ELF-1 (cell line): Measurements from ENCODE around the gene P2RY14.

Experiments
- DNase-seq: peaks from one replicate; pipeline ENCODE4 v3.0.0-alpha.2; 2016; ENCODE audit warnings: low read depth, low spot score

P2RY14 gene

GRCh38 chr3:151278230-151278629 lies at the start of gene P2RY14:
Gene P2RY14 (minus strand): TSS chr3:151278542. CDS start chr3:151214316, 64,226 bp downstream.
- no peak for DNase-seq

- no peak for DNase-seq
Observed at GRCh38 chr3:151327571-151328198, 49.3 kb upstream of the P2RY14 start.

DNA sequence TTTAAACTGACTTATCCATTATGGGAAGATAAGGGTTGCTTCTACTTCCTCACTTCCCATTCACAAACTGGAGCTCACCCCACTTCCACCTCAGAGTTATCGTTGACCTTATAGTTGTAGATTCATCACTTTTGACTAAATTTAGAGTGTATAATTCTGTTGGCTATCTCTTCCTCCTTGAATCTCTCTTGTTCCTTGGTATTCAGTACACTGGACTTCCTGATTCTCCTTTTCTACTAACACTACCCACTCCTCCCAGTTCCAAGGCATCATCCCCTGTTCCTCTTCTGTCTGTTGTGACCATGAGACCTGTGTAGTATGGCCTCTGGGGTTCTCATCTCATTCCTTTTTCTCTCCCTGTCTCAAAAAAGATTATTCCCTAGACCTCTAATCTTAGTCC lies 44.2 kb upstream of the P2RY14 start:
- no peak for DNase-seq

DNA sequence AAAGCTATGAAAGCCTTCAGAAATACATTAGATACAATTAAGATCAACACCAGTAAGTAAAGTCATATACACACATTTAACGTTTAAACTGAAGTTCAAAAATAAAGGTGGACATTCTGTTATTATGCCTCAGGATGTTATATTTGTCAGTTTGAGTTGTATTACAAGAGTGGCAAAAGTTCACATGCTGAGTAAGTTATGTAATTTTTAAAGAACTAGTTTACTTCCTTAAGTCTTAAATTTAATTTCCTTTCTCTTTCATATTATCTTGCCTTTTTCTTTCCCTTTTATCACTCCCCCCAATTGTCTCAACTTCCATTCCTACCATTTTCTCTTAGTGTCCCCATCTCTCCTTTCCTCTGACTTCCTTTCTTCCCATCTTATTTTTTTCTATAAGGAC lies 43.2 kb upstream of the P2RY14 start:
- no peak for DNase-seq

GRCh38 chr3:151320131-151320530 lies 41.8 kb upstream of the P2RY14 start:
- no peak for DNase-seq

DNA sequence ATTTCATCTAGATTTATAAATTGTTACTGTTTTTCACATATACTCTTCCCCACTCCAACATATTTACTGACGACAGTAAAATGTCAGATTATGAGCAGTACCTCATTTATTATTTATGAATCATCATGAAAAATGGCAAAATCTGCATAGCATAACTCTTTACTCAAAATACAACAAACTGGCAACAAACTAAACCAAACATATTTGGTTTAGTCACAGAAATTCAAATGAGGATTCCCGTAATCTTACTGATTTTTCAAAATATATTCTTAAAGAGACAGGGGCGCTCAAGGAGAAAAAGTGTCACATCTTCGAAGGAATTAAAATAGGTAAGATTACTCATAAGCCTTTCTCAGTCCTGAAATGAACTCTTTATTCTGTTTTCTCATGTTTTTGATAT lies 41.3 kb upstream of the P2RY14 start:
- DNase-seq, result no peak

- DNase-seq, result no peak
Observed at GRCh38 chr3:151318991-151319390, 40.6 kb upstream of the P2RY14 start.

DNA sequence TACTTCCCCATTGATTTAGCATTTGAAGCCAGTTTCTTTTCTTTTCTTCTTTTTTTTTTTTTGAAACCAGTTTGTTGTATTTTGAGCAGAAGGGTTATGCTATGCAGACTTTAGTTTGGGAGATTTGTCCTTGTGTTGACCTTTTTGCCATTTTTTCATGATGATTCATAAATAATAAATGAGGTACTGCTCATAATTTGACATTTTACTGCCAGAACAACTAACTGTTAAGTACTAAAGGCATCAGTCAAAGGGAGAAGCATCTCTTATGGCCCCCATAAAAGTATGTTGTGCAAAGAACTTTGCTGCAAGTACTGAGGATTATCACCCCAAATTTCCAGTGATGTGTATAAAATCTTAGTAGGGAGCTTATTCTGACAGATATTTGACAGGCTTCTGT lies 40.0 kb upstream of the P2RY14 start:
- no peak for DNase-seq

DNA sequence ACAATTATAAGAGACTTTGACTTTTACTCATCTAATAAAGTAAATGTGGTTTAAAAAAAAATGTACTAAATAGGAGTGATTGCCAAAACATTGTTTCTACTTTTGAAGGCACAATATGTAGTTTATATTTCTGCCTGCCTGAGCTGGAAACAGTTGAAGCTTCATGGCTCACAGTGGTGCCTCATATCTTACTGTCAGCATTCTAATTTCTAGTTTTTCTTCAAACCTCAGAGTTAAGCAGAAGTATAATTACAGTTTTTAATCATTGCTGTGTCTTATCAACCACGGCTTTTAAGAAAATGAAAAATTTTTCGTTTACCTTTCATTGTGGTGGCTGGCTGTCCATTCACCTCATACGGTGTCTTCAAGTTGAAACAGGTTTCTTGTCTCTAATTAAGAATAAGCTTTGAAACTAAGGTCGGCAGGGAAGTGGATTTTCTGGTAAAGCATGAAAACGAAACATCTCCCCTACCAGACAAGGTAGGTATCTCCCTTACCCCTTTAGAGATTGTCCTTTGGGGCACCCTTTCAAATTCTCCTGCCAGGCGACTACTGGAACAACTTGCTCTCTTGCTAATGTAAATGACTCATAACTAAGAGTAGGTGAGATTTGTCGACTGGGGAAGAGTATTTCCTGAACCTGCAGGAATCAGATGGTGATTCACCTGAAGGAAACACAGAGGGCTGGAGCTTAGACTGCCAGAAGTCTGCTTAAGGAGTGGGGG lies 38.1 kb upstream of the P2RY14 start, which contains the start of gene GPR87:
GPR87 (minus strand) TSS at position 554 of the 725 bp plus-strand sequence. CDS start 16,720 bp downstream, outside the sequence.
- peak; percentile 40 for DNase-seq

DNA sequence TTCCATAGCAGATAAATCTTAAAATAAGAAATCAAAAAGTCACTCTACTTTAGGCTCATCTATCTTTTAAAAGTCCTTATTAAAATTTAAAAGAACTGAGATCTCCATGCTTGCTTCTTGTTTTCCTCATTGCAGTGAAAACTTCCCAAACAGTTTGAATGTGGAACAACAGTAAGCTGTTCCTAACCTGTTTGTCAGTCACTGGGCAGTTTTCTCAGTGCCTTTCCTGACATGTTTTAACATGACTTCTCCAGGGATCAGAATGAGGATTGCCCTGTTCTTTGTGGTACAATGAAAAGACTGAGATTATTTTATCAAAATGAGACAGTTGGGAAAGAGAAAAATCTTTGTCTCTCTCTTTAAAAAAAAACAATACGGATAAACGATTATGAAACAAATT lies 37.5 kb upstream of the P2RY14 start:
- DNase-seq, result no peak

DNA sequence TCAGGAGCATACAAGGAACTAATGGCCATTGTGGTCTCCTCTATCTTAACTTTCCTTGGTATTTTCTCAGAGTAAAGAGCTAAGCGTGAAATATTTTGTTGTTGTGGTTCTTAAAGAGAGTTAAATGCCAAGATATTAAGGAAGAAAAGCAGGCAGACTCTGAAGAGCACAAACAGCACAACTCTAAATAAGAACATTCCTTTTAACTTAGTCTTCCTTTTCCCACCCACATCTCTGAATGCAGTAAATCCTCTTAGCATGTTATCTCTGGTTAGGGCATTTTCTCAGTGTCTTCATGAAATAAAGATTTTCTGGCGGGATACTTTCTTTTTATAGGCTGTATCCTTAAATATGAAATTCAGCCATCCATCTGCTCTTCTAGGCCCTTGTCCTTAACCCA lies 36.8 kb upstream of the P2RY14 start:
- DNase-seq, result no peak

- DNase-seq, result no peak
Observed at GRCh38 chr3:151314593-151314992, 36.3 kb upstream of the P2RY14 start.

DNA sequence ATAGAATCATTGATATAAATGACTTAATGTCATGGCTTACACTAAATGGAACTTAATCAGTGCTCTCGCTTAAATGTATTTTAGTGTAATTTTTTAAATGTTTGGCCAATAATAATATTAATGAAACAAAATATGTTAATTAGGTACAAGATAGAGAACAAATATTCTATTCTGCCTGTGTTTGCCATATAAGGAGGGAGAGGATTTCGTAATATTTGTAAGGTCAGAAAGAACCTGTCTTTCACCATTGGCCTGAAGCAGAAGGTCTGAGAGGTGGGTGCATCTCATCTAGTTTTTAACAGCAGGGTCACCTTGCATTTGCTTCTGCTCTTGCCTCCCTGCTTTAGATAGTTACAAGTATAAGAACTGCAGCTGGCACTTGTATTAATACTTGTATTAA lies 35.8 kb upstream of the P2RY14 start:
- no peak for DNase-seq

DNA sequence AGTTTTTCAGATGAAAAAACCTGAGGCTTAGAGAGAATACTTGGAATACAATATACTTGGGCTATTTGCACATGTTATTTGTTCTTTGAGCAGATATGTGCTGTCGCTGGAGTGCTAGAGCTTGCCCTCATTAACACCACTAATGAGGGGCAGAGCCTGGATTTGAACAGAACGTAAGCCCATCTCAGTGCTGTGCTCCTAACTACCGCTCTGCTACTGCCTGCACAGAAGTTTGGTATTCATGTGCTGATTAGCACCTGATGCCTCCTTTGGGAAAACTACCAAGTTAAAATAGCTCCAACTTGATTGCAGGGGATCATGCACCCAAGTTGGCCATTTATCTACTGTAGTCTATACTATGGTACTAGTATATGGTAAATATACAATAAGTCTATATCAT lies 34.6 kb upstream of the P2RY14 start:
- no peak for DNase-seq

DNA sequence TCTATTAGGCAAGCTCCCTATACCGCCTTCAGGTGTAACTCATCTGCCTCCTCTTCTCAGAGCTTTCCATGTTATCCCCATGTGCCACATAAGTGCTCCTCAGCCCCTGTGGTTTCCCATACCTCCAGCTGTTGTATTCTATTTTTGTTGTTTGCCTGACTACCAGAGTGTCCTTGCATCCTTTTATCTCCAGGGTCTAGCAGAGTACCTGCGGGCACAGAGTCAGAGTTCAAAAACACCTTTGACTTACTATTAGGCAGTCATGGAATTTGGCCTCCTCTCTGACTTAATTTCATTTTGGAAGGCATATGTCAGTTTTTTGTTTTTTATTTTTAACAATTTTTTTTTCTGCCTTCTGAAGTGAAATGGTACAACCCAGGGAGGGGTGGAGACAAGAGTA lies 31.2 kb upstream of the P2RY14 start:
- DNase-seq, result no peak

DNA sequence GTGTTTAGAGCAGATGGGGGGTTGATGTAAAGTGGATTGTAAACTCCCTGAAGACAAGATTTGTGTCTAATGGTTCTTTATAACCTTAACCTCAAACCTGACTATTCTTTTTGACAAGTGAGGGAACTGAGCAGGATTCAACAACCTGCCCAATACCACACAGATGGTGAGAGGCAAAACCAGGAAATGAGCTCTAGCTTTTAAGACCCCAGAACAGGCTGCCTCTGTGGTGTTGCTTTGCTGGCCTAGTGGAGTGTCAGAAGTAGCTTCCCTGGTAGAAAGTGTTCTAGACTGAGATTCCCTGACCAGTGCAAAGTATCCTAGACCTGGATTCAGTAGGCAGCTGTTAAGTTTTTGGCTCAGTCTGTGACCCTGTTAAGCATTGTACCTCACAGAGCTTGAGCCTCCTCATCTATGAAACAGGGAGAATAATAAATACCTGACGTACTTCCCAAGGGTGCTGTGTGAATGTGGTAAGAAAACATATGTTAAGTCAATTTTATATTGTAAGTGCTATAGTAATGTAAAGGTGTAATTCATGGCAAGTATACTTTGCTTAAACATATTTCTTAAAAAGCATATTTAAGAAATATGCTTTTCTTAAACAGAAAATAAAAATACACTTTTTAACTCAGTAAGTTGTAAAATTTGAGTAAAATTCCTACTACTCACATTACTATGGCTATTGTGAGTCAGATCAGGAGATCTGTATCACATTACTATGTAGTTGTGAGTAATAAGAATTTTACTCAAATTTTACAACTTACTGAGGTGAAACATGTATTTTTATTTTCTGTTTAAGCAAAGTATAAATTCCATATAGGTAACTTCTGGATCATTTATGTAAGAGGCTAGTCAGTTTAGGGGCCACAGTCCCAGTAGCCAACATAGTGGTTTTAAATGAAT lies 29.5 kb upstream of the P2RY14 start:
- DNase-seq, result no peak

GRCh38 chr3:151307131-151307530 lies 28.8 kb upstream of the P2RY14 start:
- DNase-seq, result no peak

DNA sequence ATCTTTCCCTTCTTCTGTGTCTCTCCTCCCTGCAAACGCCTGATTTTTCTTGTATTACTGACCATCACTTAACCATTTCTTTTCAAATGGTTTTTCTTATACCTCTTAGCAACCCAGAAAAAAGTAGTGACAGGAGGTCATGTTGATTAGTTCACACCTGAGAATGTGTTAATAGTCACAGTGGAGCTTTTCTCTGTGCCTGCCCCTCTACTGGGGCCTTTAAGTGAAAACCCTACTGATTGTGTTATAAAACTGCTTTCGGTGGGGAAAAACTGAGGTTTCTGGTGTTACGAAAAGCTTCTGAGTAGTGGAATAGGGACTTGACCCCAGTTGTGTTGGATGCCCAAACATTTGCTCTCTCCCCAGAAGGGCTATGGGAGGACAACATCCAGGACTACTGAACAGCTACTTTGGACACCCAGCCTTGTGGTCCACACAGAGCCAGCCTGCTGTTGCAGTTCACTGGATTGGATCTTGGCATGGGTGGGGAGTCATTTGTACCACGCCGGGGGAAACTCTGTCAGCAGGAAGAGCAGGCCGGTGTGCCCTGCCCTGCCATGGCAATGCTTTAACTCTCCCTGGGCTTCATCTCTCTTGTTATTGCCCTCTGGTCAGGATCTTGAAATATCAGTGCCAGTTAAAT lies 27.9 kb upstream of the P2RY14 start:
- no peak for DNase-seq

DNA sequence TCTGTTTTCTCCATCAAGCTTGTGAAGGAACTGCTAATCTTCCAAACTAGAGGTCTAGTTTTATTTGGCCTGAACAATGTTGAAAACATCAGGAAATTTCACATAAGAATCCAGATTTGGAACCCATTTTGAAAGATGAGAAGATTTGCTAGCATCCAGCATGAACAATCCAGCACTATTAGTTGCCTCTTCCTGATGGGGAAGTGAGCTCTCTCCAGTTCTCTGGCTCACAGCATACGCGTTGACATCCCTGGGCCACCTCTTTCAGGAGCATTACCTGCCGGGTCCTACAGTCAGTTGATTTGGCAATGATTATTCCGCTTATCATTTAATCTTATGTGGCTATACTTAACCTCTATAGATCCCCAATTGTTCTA lies 27.4 kb upstream of the P2RY14 start:
- no peak for DNase-seq

GRCh38 chr3:151305060-151305774 lies 26.9 kb upstream of the P2RY14 start:
- peak; percentile 97 for DNase-seq

GRCh38 chr3:151303751-151304150 lies 25.4 kb upstream of the P2RY14 start:
- no peak for DNase-seq
